Measurements from ENCODE around the gene TAAR1. TPM values are rescaled to one million over a fixed set of nuclear protein-coding genes. Genes with fewer than 3 reads are reported as not detected.

TAAR1 gene
- total RNA-seq, 1 donor from 2014 or later: not detected

- no peak overlapping the region for H3K27ac ChIP-seq
- no peak overlapping the region for H3K4me3 ChIP-seq
- no peak for TF ChIP-seq POLR2A (IDR thresholded peaks at IDR 0.05)
- no peak for TF ChIP-seq POLR2AphosphoS5 (IDR thresholded peaks at IDR 0.05; ENCODE audit: insufficient read depth in 1 of 2, low read depth in 1 of 2)
- no peak for TF ChIP-seq CTCF (IDR thresholded peaks at IDR 0.05)
- intact Hi-C loops (cut with DNase I): no loop called here
- no peaks in the 10 kb centered on the region for H3K4me1 ChIP-seq
- no peaks in the 10 kb centered on the region for H3K9me3 ChIP-seq
- H3K27me3 ChIP-seq: no peaks in the 10 kb centered on the region
- no peaks in the 10 kb centered on the region for H3K36me3 ChIP-seq
- no peak for DNase-seq (ENCODE audit: extremely low spot score in 2 of 2)
Observed at GRCh38 chr6:132664309-132665034, 5.5 kb upstream of the TAAR1 start.

- no peaks in the 10 kb centered on the region for H3K4me1 ChIP-seq
- intact Hi-C loops (cut with DNase I): no loop called here
- no peak overlapping the region for H3K4me3 ChIP-seq
- no peaks in the 10 kb centered on the region for H3K36me3 ChIP-seq
- no peak overlapping the region for H3K27ac ChIP-seq
- H3K27me3 ChIP-seq: no peaks in the 10 kb centered on the region
- no peak for TF ChIP-seq POLR2A (IDR thresholded peaks at IDR 0.05)
- no peak for TF ChIP-seq CTCF (IDR thresholded peaks at IDR 0.05)
- no peak for TF ChIP-seq POLR2AphosphoS5 (IDR thresholded peaks at IDR 0.05; ENCODE audit: insufficient read depth in 1 of 2, low read depth in 1 of 2)
- no peak for DNase-seq (ENCODE audit: extremely low spot score in 2 of 2)
- H3K9me3 ChIP-seq: no peaks in the 10 kb centered on the region
Observed at GRCh38 chr6:132663661-132664060, 4.7 kb upstream of the TAAR1 start.

GRCh38 chr6:132661906-132662305 lies 2.9 kb upstream of the TAAR1 start:
- TF ChIP-seq POLR2AphosphoS5 (IDR thresholded peaks at IDR 0.05; ENCODE audit: insufficient read depth in 1 of 2, low read depth in 1 of 2): no peak

GRCh38 chr6:132651062-132651461 lies 7.9 kb downstream of the TAAR1 start:
- intact Hi-C loops (cut with DNase I): no loop called here
- Histone ChIP-seq H3K4me1 (no peaks in the 10 kb centered on the region), H3K9me3 (no peaks in the 10 kb centered on the region), H3K27ac (no peak overlapping the region), H3K4me3 (no peak overlapping the region), H3K27me3 (no peaks in the 10 kb centered on the region), H3K36me3 (no peaks in the 10 kb centered on the region)
- DNase-seq (ENCODE audit: extremely low spot score in 2 of 2): no peak
- TF ChIP-seq CTCF (IDR thresholded peaks at IDR 0.05): no peak
- no peak for TF ChIP-seq POLR2AphosphoS5 (IDR thresholded peaks at IDR 0.05; ENCODE audit: insufficient read depth in 1 of 2, low read depth in 1 of 2)
- no peak for TF ChIP-seq POLR2A (IDR thresholded peaks at IDR 0.05)

More at GRCh38 chr6:132661906-132662305, 2.9 kb upstream of the TAAR1 start:
- intact Hi-C loops (cut with DNase I): no loop called here
- Histone ChIP-seq H3K27ac (no peak overlapping the region), H3K4me3 (no peak overlapping the region), H3K4me1 (no peaks in the 10 kb centered on the region), H3K9me3 (no peaks in the 10 kb centered on the region), H3K36me3 (no peaks in the 10 kb centered on the region), H3K27me3 (no peaks in the 10 kb centered on the region)
- no peak for DNase-seq (ENCODE audit: extremely low spot score in 2 of 2)

- Histone ChIP-seq H3K36me3 (no peaks in the 10 kb centered on the region), H3K27me3 (no peaks in the 10 kb centered on the region), H3K4me3 (no peak overlapping the region), H3K27ac (no peak overlapping the region), H3K4me1 (no peaks in the 10 kb centered on the region), H3K9me3 (no peaks in the 10 kb centered on the region)
- intact Hi-C loops (cut with DNase I): no loop called here
- no peak for DNase-seq (ENCODE audit: extremely low spot score in 2 of 2)
- TF ChIP-seq POLR2A (IDR thresholded peaks at IDR 0.05) (no peak), POLR2AphosphoS5 (IDR thresholded peaks at IDR 0.05; ENCODE audit: insufficient read depth in 1 of 2, low read depth in 1 of 2) (no peak), CTCF (IDR thresholded peaks at IDR 0.05) (no peak)
Observed at GRCh38 chr6:132650429-132650828, 8.6 kb downstream of the TAAR1 start.
